SK-N-SH (cell line): Measurements from ENCODE around the gene BTBD10. TPM values are rescaled to one million over a fixed set of nuclear protein-coding genes. Genes with fewer than 3 reads are reported as not detected.

Source experiments
- CTCF ChIA-PET: fragments of 300-600, 350-600 bp; formaldehyde crosslinking; extraction: SDS; loops from one replicate; lab custom pipeline; 2021; lab: Yijun Ruan, JAX
- POLR2A ChIA-PET: fragments of 350-600 bp; sonication (Branson Sonifier 250); formaldehyde crosslinking; extraction: SDS; loops from one replicate; lab custom pipeline; 2020; ENCODE audit warnings: antibody characterized with exemption, inconsistent platforms; lab: Yijun Ruan, JAX
- DNase-seq: peaks from one replicate; pipeline ENCODE4 v3.0.0; 2012
- H2AFZ ChIP-seq: fragments of 200-600 bp; sonication (generic); 2 replicates; pipeline ENCODE4 v1.8.1; 2016; ENCODE audit warnings: antibody characterized with exemption, mild to moderate bottlenecking, low read depth
- H3F3A ChIP-seq: fragments of 200-600 bp; sonication (generic); replicated peaks from 2 replicates; pipeline ENCODE3; 2016; ENCODE audit warnings: antibody characterized with exemption, mild to moderate bottlenecking; ENCODE audit not compliant: insufficient read depth
- H3K27ac ChIP-seq, 2 experiments: fragments of 200-500 bp in 1 of 2; fragments of 200-600 bp in 1 of 2; sonication (Bioruptor generic) in 1 of 2; sonication (generic), shearing (Covaris generic) in 1 of 2; 2 replicates each; pipeline versions ENCODE4 v1.5.1 to v1.6.1; 2014 to 2016; ENCODE audit warnings: low read depth in 2 of 2, inconsistent platforms in 1 of 2, low read length in 1 of 2, mild to moderate bottlenecking in 1 of 2, mixed read lengths in 1 of 2
- H3K27me3 ChIP-seq: fragments of 200-600 bp; sonication (generic), shearing (Covaris generic); 2 replicates; pipeline ENCODE4 v1.6.1; 2016; ENCODE audit warnings: mixed run types; ENCODE audit not compliant: insufficient read depth
- H3K36me3 ChIP-seq, 2 experiments: fragments of 200-500 bp in 1 of 2; fragments of 200-600 bp in 1 of 2; sonication (Bioruptor generic) in 1 of 2; sonication (generic) in 1 of 2; replicated peaks in 1 of 2; 2 replicates each; pipeline versions ENCODE3 to v1.5.1; 2014 to 2016; ENCODE audit warnings: low read length in 1 of 2, mild to moderate bottlenecking in 1 of 2; ENCODE audit not compliant: insufficient read depth in 2 of 2, control insufficient read depth in 1 of 2
- H3K4me1 ChIP-seq, 2 experiments: fragments of 200-500 bp in 1 of 2; fragments of 200-600 bp in 1 of 2; sonication (Bioruptor generic) in 1 of 2; sonication (generic), shearing (Covaris generic) in 1 of 2; 2 replicates each; pipeline versions ENCODE4 v1.5.1 to v1.6.1; 2014 to 2016; ENCODE audit warnings: low read depth in 1 of 2, low read length in 1 of 2, mixed run types in 1 of 2; ENCODE audit not compliant: insufficient read depth in 2 of 2, control insufficient read depth in 1 of 2
- H3K4me2 ChIP-seq: fragments of 200-600 bp; sonication (generic), shearing (Covaris generic); 2 replicates; pipeline ENCODE4 v1.6.1; 2017; ENCODE audit warnings: mixed run types
- H3K4me3 ChIP-seq, 2 experiments: fragments of 200-500 bp in 1 of 2; fragments of 200-600 bp in 1 of 2; sonication (Bioruptor generic) in 1 of 2; sonication (generic), shearing (Covaris generic) in 1 of 2; 2 replicates each; pipeline versions ENCODE4 v1.5.1 to v1.8.1; 2014 to 2016; ENCODE audit warnings: low read depth in 2 of 2, inconsistent platforms in 1 of 2, low read length in 1 of 2, mild to moderate bottlenecking in 1 of 2, mixed read lengths in 1 of 2, moderate library complexity in 1 of 2
- H3K79me2 ChIP-seq: fragments of 200-600 bp; sonication (generic); 2 replicates; pipeline ENCODE4 v1.8.1; 2017; ENCODE audit warnings: mild to moderate bottlenecking; ENCODE audit not compliant: insufficient read depth
- H3K9ac ChIP-seq: fragments of 200-600 bp; sonication (generic); 2 replicates; pipeline ENCODE4 v1.6.1; 2017; ENCODE audit warnings: mixed run types
- H3K9me2 ChIP-seq: fragments of 200-600 bp; sonication (generic); 2 replicates; pipeline ENCODE4 v1.6.1; 2017; ENCODE audit warnings: mixed run types
- H3K9me3 ChIP-seq: fragments of 200-600 bp; sonication (generic); 2 replicates; pipeline ENCODE4 v1.6.1; 2017; ENCODE audit warnings: mixed run types, mild to moderate bottlenecking, moderate library complexity
- H4K20me1 ChIP-seq: fragments of 200-600 bp; sonication (generic); 2 replicates; pipeline ENCODE4 v1.6.1; 2017; ENCODE audit warnings: mild to moderate bottlenecking, mixed run types; ENCODE audit not compliant: insufficient read depth
- CHD2 ChIP-seq: fragments of 150-350 bp; IDR thresholded peaks from 2 replicates; pipeline ENCODE4 v1.6.1; 2018; ENCODE audit warnings: low read length; ENCODE audit not compliant: partially characterized antibody
- ELF1 ChIP-seq: IDR thresholded peaks from 2 replicates; pipeline ENCODE4 v1.4.0; 2012
- FOXJ3 ChIP-seq: sonication (generic); formaldehyde crosslinking; IDR thresholded peaks from 2 replicates; pipeline ENCODE4 v1.5.1; 2020; ENCODE audit warnings: mild to moderate bottlenecking, missing genetic modification reagents
- FOXM1 ChIP-seq: IDR thresholded peaks from 2 replicates; pipeline ENCODE4 v1.4.0; 2012; ENCODE audit warnings: low read depth, mild to moderate bottlenecking
- GABPA ChIP-seq: IDR thresholded peaks from 2 replicates; pipeline ENCODE4 v1.4.0; 2012; ENCODE audit warnings: low read depth, mild to moderate bottlenecking
- GATA2 ChIP-seq: sonication (generic); formaldehyde crosslinking; IDR thresholded peaks from 2 replicates; pipeline ENCODE4 v1.5.0; 2020; ENCODE audit warnings: mild to moderate bottlenecking, missing genetic modification reagents
- IRF3 ChIP-seq: fragments of 150-350 bp; IDR thresholded peaks from 2 replicates; pipeline ENCODE4 v1.6.1; 2016; ENCODE audit warnings: mild to moderate bottlenecking, low read depth, low read length
- JUND ChIP-seq: IDR thresholded peaks from 2 replicates; pipeline ENCODE4 v1.4.0; 2012
- NFIC ChIP-seq: IDR thresholded peaks from 2 replicates; pipeline ENCODE4 v1.4.0; 2012; ENCODE audit warnings: borderline replicate concordance
- NRF1 ChIP-seq: IDR thresholded peaks from 2 replicates; pipeline ENCODE4 v1.6.1; 2012; ENCODE audit warnings: low read depth, mild to moderate bottlenecking, low read length
- PBX3 ChIP-seq: IDR thresholded peaks from 2 replicates; pipeline ENCODE4; 2012
- RXRA ChIP-seq: IDR thresholded peaks from 2 replicates; pipeline ENCODE4 v1.4.0; 2012; ENCODE audit warnings: low read depth, mild to moderate bottlenecking, borderline replicate concordance
- TCF12 ChIP-seq: IDR thresholded peaks from 2 replicates; pipeline ENCODE4 v1.4.0; 2012
- USF2 ChIP-seq: fragments of 150-350 bp; IDR thresholded peaks from 2 replicates; pipeline ENCODE4 v1.6.1; 2017; ENCODE audit warnings: antibody characterized with exemption, low read length, low read depth, borderline replicate concordance
- YY1 ChIP-seq: IDR thresholded peaks from 2 replicates; pipeline ENCODE4 v1.4.0; 2012; ENCODE audit warnings: low read depth, mild to moderate bottlenecking
- WGBS: methylation state at CpG from one replicate; pipeline ENCODE4 v1.1.6; 2017; ENCODE audit warnings: low lambda C conversion rate; 5-methylcytosine and 5-hydroxymethylcytosine counted together
- polyA plus RNA-seq, 3 experiments: library from polyadenylated mRNA; depleted of rRNA; stranded (reverse); fragments of >200 nt; gene quantifications; 2 replicates each; pipeline ENCODE4 v1.2.3, GENCODE V29; 2012

BTBD10 gene
- polyA plus RNA-seq, 1 of the 3 experiments (the other 2 are of a cell fraction), result 23.0 TPM

GRCh38 chr11:13391217-13391616 is 71.8 kb downstream of the BTBD10 start:
- no peaks in the 10 kb centered on the region for H3K27me3 ChIP-seq
- no peaks in the 10 kb centered on the region for H4K20me1 ChIP-seq
- H2AFZ ChIP-seq, result no peak overlapping the region
- no peak overlapping the region for H3K9ac ChIP-seq
- peaks cover 7% of the 10 kb centered on the region for H3F3A ChIP-seq
- no peak overlapping the region for H3K4me3 ChIP-seq
- no peaks in the 10 kb centered on the region for H3K9me3 ChIP-seq
- POLR2A ChIA-PET, result no interaction called here
- peaks cover 28 to 48% of the 10 kb centered on the region in 2 experiments for H3K36me3 ChIP-seq
- CTCF ChIA-PET, result interaction anchor here (3.4 to 3.6 kb wide), 2 partner anchors 8 to 181 kb away, joined by 10 to 12 read pairs; no protein-coding TSS in a partner anchor
- no peaks in the 10 kb centered on the region; a peak in 1 of 4 replicates for H3K4me1 ChIP-seq
- no peaks in the 10 kb centered on the region for H3K9me2 ChIP-seq
- H3K27ac ChIP-seq, result no peak overlapping the region
- no peaks in the 10 kb centered on the region for H3K79me2 ChIP-seq
- WGBS, result 94% methylated on average over 1 of the region's 1 CpG
- DNase-seq, result no peak
- no peak overlapping the region for H3K4me2 ChIP-seq
- TF ChIP-seq TCF12, result no peak
- TF ChIP-seq IRF3, result no peak
- TF ChIP-seq NRF1, result no peak
- no peak for TF ChIP-seq FOXM1
- TF ChIP-seq CHD2, result no peak
- TF ChIP-seq GATA2 (CRISPR knock-in tag), result no peak
- TF ChIP-seq GABPA, result no peak
- TF ChIP-seq USF2, result no peak
- no peak for TF ChIP-seq NFIC
- no peak for TF ChIP-seq ELF1

GRCh38 chr11:13388741-13389140 is 74.3 kb downstream of the BTBD10 start:
- Histone ChIP-seq H4K20me1 (no peaks in the 10 kb centered on the region), H3K9ac (no peak overlapping the region), H3K36me3 (peaks cover 42 to 61% of the 10 kb centered on the region in 2 experiments), H3K27ac (no peak overlapping the region; a peak in 1 of 4 replicates), H3K79me2 (no peaks in the 10 kb centered on the region), H3K4me1 (no peaks in the 10 kb centered on the region; a peak in 1 of 4 replicates), H3K4me3 (no peak overlapping the region), H3K27me3 (no peaks in the 10 kb centered on the region), H3K4me2 (no peak overlapping the region), H3K9me3 (no peaks in the 10 kb centered on the region), H3K9me2 (no peaks in the 10 kb centered on the region), H2AFZ (no peak overlapping the region), H3F3A (peaks cover 18% of the 10 kb centered on the region)
- 80% methylated on average over 5 of the region's 5 CpGs for WGBS
- POLR2A ChIA-PET, result no interaction called here
- CTCF ChIA-PET, result interaction anchor here (3.4 kb wide), 1 partner anchor 179 kb away, joined by 10 read pairs; no protein-coding TSS in a partner anchor
- DNase-seq, result no peak
- TF ChIP-seq YY1, result no peak
- no peak for TF ChIP-seq RXRA
- no peak for TF ChIP-seq FOXJ3 (CRISPR knock-in tag)
- no peak for TF ChIP-seq NFIC
- no peak for TF ChIP-seq USF2
- TF ChIP-seq PBX3, result no peak
- TF ChIP-seq JUND, result no peak
